ENCODE data around the gene CNTNAP2.
"Not testable (repeated sequence)": the region's sequence is repeated elsewhere in the genome, so short reads cannot be mapped to it uniquely, and the experiment has no call there.

The CNTNAP2 gene

DNA sequence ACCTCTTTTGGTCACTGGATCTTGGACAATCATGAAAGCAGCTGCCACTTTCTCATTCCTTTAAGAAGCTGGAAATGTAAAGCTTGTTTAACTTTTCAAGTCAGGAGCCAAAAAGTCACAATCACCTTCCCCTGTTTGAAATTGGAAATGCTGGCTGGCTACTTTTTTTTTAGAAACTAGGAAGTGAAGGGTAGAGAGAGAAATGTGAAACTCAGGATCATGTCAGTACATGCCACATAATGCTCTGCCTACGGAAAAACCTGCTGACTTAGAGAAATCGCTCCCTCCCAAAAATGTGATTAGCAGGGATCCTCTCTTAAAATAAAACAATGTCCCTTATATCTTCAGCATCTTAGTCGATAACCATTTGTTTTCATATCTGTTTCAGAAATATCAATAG, 2285.6 kb downstream of the CNTNAP2 start:
- DNase-seq (ENCODE audit: low read depth), result no peak

- DNase-seq (ENCODE audit: low read depth), result no peak
Measured at GRCh38 chr7:148403466-148403993, 2286.9 kb downstream of the CNTNAP2 start.

- no peak for DNase-seq (ENCODE audit: low read depth)
Measured at GRCh38 chr7:148408307-148408706, 2291.7 kb downstream of the CNTNAP2 start.

GRCh38 chr7:148410905-148411304, 2294.3 kb downstream of the CNTNAP2 start:
- no peak for DNase-seq (ENCODE audit: low read depth)

- DNase-seq (ENCODE audit: low read depth), result no peak
Measured at GRCh38 chr7:148412691-148413090, 2296.1 kb downstream of the CNTNAP2 start.

DNA sequence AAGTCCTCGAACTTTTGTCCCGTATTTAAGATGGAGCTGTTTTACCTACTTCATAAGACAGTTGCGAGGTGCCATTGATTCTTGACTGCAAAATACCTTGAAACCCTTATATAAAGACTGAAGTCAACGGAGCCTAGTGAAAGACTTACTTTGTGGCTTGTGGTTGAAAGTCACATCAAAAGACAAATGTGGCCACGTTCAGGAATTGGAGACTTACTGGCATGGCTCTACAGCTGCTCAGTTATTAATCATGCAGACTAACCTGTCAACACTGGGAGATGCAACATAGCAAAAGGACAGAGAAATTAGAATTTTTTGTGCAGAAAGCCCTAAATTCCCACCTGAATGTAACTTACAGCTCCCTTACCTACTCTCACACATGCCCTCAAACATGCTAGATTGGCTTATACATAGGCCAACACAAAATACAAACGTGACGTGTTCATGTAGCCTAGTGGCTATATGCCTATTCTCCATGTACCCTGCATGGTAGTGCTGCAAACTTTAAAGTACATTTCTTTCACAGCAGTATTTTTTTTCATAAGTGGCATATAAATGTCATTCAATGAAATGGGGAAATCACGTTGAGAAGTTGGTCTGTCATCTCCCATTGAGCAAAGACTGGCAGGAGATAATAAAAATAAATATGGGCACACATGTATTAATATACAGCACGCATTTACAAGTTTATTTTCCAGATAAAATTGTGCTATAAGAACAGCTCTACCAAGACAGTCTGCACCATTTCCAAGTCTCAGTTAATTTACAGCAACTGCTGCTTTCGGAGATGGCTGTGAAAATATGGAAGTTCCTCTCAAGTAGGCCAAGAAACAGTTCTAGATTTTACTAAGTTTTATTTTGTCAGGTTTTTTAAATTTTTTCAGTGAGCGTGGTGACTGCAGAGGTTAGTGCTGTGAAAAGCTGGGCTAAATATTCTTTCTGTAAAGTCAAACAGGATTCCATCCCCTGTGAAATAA, 2303.5 kb downstream of the CNTNAP2 start:
- no peak for DNase-seq (ENCODE audit: low read depth)

DNA sequence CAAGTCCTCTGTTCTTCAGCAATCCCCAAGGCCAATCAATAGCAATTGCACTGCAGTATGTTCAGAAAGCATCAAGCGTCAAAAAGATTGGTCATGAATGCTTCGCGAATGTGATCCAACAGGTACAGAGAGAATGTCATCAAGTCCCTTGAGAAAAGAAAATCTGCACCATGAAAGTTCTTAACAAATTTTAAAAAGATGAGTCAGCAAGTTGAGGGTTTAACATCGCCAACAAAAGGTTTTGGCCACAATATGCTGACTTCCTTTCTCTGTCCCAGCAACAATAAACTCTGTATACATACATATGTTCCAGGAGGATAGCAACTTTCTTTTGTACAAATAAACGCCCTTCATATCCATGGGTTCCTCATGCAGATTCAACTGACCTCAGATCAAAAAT, 2305.4 kb downstream of the CNTNAP2 start:
- no peak for DNase-seq (ENCODE audit: low read depth)

DNA sequence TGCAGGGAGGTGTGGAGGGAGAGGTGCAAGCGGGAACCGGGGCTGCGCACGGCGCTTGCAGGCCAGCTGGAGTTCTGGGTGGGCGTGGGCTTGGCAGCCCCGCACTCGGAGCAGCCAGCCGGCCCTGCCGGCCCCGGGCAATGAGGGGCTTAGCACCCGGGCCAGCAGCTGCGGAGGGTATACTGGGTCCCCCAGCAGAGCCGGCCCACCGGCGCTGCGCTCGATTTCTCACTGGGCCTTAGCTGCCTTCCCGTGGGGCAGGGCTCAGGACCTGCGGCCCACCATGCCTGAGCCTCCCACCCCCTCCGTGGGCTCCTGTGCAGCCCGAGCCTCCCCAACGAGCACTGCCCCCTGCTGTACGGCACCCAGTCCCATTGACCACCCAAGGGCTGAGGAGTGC, 2309.8 kb downstream of the CNTNAP2 start:
- not testable (repeated sequence) for DNase-seq (ENCODE audit: low read depth)

- DNase-seq (ENCODE audit: low read depth), result not testable (repeated sequence)
Measured at GRCh38 chr7:148430690-148431089, 2314.1 kb downstream of the CNTNAP2 start.

GRCh38 chr7:148433521-148434180, 2317.1 kb downstream of the CNTNAP2 start:
- DNase-seq (ENCODE audit: low read depth), result no peak

DNA sequence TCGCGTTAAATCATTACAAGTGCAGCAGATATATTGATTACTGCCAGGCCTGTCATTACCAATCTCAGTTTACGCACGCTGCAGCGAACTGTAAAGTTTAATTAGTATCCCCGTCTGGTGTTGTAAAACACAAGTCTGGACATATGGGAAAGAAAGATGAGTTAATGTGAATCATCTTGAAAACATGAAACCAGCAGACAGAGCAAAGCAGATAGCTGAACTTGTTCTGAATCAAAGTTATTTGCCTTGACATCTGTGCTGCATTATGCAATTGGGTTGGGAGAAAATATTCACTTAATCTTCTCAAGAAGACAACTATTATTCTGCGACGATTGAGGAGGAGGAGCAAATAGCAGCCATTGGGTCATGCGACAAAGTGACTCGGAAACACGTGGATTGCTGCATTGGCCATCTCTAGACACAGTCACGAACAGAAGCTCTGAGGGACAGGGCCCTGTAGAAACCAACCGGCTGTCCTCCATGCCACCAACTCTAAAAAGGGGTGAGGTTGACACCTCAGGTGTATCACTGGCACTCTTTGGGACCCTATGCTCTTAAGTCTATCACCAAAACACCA, 2317.7 kb downstream of the CNTNAP2 start:
- no peak for DNase-seq (ENCODE audit: low read depth)

DNA sequence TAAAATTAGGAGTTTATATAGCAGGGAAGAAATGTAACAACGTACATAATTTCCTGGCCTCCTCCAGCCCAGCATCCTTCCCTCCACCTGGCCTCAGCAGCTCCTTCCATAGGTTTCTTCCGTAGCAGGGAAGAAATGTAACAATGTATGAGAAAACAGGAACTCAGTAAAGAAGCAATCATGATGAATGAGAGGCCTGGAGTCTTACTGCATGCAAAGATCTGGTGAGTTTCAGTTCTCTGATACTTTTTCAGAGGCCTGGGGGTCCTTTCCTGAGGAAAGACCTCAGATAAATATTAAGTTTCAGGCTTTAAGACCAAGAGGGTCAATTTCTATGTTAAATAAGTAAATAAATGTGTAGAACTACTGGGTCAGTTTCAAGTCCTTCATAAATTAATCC, 2318.3 kb downstream of the CNTNAP2 start:
- no peak for DNase-seq (ENCODE audit: low read depth)

DNA sequence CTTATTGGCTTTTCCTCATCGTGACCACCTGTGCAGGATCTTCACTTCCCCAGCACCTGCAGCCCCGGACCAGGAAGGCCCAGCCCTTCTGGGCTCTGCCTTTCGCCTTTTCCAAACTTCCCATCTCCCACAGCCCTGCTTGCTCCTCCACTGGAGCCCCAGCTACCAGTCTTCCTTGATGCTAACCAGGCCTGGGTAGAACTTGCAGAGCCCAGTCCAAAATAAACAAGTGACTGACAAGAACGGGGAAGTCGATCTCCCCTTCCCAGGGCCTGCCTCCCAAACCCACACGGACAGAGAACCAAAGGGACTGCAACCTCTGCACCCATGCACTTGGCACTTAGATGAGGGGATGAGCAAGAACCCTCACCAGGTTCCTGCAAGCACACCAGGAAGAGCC, 2319.1 kb downstream of the CNTNAP2 start:
- DNase-seq (ENCODE audit: low read depth), result no peak

- DNase-seq (ENCODE audit: low read depth), result no peak
Measured at GRCh38 chr7:148436135-148436534, 2319.5 kb downstream of the CNTNAP2 start.

DNA sequence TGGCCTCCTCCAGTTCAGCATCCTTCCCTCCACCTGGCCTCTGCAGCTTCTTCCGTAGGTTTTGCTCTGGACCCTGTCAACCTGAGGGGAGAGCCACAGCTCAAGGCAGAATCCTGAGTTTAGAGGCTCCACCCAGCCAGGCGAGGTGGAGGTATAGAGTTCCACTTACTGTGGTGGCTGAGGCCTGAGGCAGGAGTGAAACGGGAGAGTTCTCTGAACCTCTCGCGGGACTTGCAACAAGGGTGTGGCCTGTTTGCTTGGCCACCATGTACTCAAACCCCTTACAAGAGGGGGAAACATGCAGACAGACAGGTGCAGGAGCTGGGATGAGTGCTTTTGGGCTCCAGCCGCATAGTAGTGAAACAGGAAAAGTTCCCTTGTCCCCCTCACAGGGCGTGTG, 2320.0 kb downstream of the CNTNAP2 start:
- no peak for DNase-seq (ENCODE audit: low read depth)

- no peak for DNase-seq (ENCODE audit: low read depth)
Measured at GRCh38 chr7:148437043-148437442, 2320.4 kb downstream of the CNTNAP2 start.

- DNase-seq (ENCODE audit: low read depth), result no peak
Measured at GRCh38 chr7:148442141-148442655, 2325.6 kb downstream of the CNTNAP2 start.

DNA sequence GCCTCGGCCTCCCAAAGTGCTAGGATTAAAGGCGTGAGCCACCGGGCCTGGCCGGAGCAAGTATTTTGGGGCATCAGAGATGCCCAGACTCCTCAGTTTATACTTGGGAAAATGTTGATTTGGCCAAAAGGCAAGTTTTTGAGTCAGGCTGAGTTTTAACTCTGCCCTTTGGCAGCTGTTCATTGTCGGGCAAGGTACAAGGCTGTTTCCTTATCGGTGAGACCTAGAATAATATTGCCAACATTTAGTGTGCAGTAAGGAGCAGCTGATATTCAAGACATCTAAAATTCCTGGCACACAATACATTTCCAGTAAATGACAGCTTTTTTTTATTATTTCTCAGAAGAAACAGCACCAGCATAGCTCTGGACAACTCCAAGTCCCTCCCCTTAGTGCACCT, 2326.3 kb downstream of the CNTNAP2 start:
- no peak for DNase-seq (ENCODE audit: low read depth)

- no peak for DNase-seq (ENCODE audit: low read depth)
Measured at GRCh38 chr7:148445260-148446044, 2328.9 kb downstream of the CNTNAP2 start.

DNA sequence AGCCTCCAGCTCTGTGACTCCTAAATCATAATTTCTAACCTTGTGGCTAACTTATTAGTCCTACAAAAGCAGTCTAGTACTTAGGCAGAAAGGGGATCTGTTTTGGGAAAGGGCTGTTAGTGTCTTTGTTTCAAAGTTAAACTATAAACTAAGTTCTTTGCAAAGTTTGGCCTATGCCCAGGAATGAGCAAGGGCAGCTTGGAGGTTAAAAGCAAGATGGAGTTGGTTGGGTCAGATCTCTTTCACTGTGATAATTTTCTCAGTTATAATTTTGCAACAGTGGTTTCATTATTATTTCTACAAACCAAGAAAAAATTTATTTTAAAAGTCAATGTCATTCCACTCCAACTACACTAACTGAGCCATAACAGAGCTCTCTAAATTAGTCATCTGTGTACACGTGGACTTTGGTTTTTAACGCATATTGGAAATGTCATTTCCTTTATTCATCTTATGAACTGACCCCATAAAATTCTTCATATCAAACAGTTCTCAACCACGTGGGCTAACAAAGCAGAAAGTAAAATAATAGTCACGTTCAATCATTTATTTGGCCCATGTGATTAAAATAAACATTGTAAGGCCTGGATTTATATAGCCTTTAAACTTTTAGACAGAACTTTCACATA, 2330.7 kb downstream of the CNTNAP2 start:
- no peak for DNase-seq (ENCODE audit: low read depth)

GRCh38 chr7:148451526-148451925, 2334.9 kb downstream of the CNTNAP2 start:
- DNase-seq (ENCODE audit: low read depth), result not testable (repeated sequence)
